HCT116 (cell line): ENCODE data around the gene RNF217. TPM values are rescaled to one million over a fixed set of nuclear protein-coding genes. Genes with fewer than 3 reads are reported as not detected.

Source experiments
- ATAC-seq: fragments of 200-7000 bp; cut with Tn5 transposase; 2 replicates; pipeline ENCODE4 v1.9.1; 2020; ENCODE audit warnings: mild to moderate bottlenecking, moderate library complexity
- BruUV-seq: library from RNA; stranded (reverse); fragments of 400-500 nt; replicated peaks from 2 replicates; lab custom pipeline; 2021; lab: Mats Ljungman, UMichigan
- CTCF ChIA-PET: fragments of 300-600 bp; sonication (Branson Sonifier 250); formaldehyde crosslinking; loops from one replicate; lab custom pipeline; 2021; ENCODE audit warnings: antibody characterized with exemption; lab: Charles Lee
- POLR2A ChIA-PET: fragments of 300-600, 350-600 bp; sonication (Branson Sonifier 250); formaldehyde crosslinking; loops from one replicate; lab custom pipeline; 2021; ENCODE audit warnings: antibody characterized with exemption; lab: Charles Lee
- RAD21 ChIA-PET, 2 experiments: fragments of 300-600 bp; sonication (Branson Sonifier 250); formaldehyde crosslinking; loops; one replicate each; lab custom pipeline; 2023; ENCODE audit warnings: low total read pairs in 2 of 2; ENCODE audit not compliant: uncharacterized antibody in 2 of 2, unreplicated experiment in 2 of 2, low non-redundant PET in 1 of 2; lab: Charles Lee
- DNase-seq: peaks from one replicate; pipeline ENCODE4 v3.0.0-alpha.2; 2010; ENCODE audit warnings: low read depth, low spot score
- H2AFZ ChIP-seq: fragments of 200-600 bp; shearing (Covaris generic), sonication (generic); 2 replicates; pipeline ENCODE4 v1.6.1; 2017; ENCODE audit warnings: low read depth, mixed run types, mixed read lengths, antibody characterized with exemption, low read length; ENCODE audit not compliant: poor library complexity, severe bottlenecking
- H3K27ac ChIP-seq: 2 replicates; pipeline ENCODE4 v1.5.1; 2012; ENCODE audit warnings: low read depth, low read length
- H3K27me3 ChIP-seq: fragments of 200-600 bp; sonication (generic); 2 replicates; pipeline ENCODE4 v1.6.1; 2016; ENCODE audit warnings: mixed run types, low read length, mixed read lengths; ENCODE audit not compliant: insufficient read depth
- H3K36me3 ChIP-seq, 2 experiments: fragments of 200-500 bp in 1 of 2; fragments of 200-600 bp in 1 of 2; sonication (Bioruptor generic) in 1 of 2; sonication (generic) in 1 of 2; 2 replicates each; pipeline versions ENCODE4 v1.5.1 to v1.6.1; 2014 to 2016; ENCODE audit warnings: low read length in 2 of 2, inconsistent platforms in 1 of 2, mixed read lengths in 1 of 2, mixed run types in 1 of 2; ENCODE audit not compliant: insufficient read depth in 2 of 2, control insufficient read depth in 1 of 2
- H3K4me1 ChIP-seq, 2 experiments: fragments of 200-600 bp in 1 of 2; sonication (generic) in 1 of 2; 2 replicates each; pipeline versions ENCODE4 v1.5.1 to v1.6.1; 2012 to 2017; ENCODE audit warnings: low read length in 2 of 2, inconsistent platforms in 1 of 2, mild to moderate bottlenecking in 1 of 2, mixed read lengths in 1 of 2, mixed run types in 1 of 2, moderate library complexity in 1 of 2; ENCODE audit not compliant: insufficient read depth in 2 of 2, control insufficient read depth in 1 of 2
- H3K4me2 ChIP-seq: fragments of 200-600 bp; sonication (generic); 2 replicates; pipeline ENCODE4 v1.6.1; 2017; ENCODE audit warnings: mixed run types, low read length, mixed read lengths
- H3K4me3 ChIP-seq, 2 experiments: fragments of 200-600 bp in 1 of 2; sonication (generic) in 1 of 2; replicated peaks in 1 of 2; 2 replicates each; pipeline ENCODE4 v1.5.1; 2011 to 2016; ENCODE audit warnings: low read length in 2 of 2, control low read depth in 1 of 2, low read depth in 1 of 2, mild to moderate bottlenecking in 1 of 2, mixed read lengths in 1 of 2, mixed run types in 1 of 2
- H3K79me2 ChIP-seq: fragments of 200-600 bp; sonication (generic); 2 replicates; pipeline ENCODE4 v1.6.1; 2017; ENCODE audit warnings: mild to moderate bottlenecking, mixed run types, low read length, moderate library complexity, mixed read lengths; ENCODE audit not compliant: insufficient read depth
- H3K9ac ChIP-seq: fragments of 200-600 bp; sonication (generic); 2 replicates; pipeline ENCODE4 v1.6.1; 2016; ENCODE audit warnings: low read length, mixed read lengths
- H3K9me2 ChIP-seq: fragments of 200-600 bp; sonication (generic), shearing (Covaris generic); 2 replicates; pipeline ENCODE4 v1.6.1; 2017; ENCODE audit warnings: mixed run types, mild to moderate bottlenecking, moderate library complexity; ENCODE audit not compliant: insufficient read depth
- H3K9me3 ChIP-seq, 2 experiments: fragments of 200-500 bp in 1 of 2; fragments of 200-600 bp in 1 of 2; sonication (Bioruptor generic) in 1 of 2; sonication (generic) in 1 of 2; 2 replicates each; pipeline ENCODE4 v1.6.1; 2014 to 2017; ENCODE audit warnings: low read length in 2 of 2, mixed read lengths in 2 of 2, inconsistent platforms in 1 of 2, low read depth in 1 of 2, mild to moderate bottlenecking in 1 of 2, mixed run types in 1 of 2, moderate library complexity in 1 of 2; ENCODE audit not compliant: control insufficient read depth in 1 of 2, insufficient read depth in 1 of 2
- H4K20me1 ChIP-seq: fragments of 200-600 bp; sonication (generic), shearing (Covaris generic); 2 replicates; pipeline ENCODE4 v1.6.1; 2017; ENCODE audit warnings: mixed run types, mild to moderate bottlenecking, moderate library complexity; ENCODE audit not compliant: insufficient read depth
- CEBPB ChIP-seq: IDR thresholded peaks from 2 replicates; pipeline ENCODE4 v1.6.1; 2012; ENCODE audit warnings: low read depth
- ELF1 ChIP-seq: IDR thresholded peaks from 2 replicates; pipeline ENCODE4 v1.6.1; 2012; ENCODE audit warnings: low read depth, borderline replicate concordance
- EZH2 ChIP-seq: fragments of 200-600 bp; sonication (generic); IDR thresholded peaks from 2 replicates; pipeline ENCODE4 v1.6.1; 2017; ENCODE audit warnings: antibody characterized with exemption, mixed run types
- EZH2phosphoT487 ChIP-seq: fragments of 200-600 bp; IDR thresholded peaks from 2 replicates; pipeline ENCODE4 v1.6.1; 2018; ENCODE audit warnings: antibody characterized with exemption, borderline replicate concordance
- FOSL1 ChIP-seq: IDR thresholded peaks from 2 replicates; pipeline ENCODE4 v1.6.1; 2012; ENCODE audit warnings: low read depth
- JUND ChIP-seq: IDR thresholded peaks from 2 replicates; pipeline ENCODE4 v1.6.1; 2012
- POLR2A ChIP-seq: IDR thresholded peaks from 2 replicates; pipeline ENCODE4 v1.7.0; 2011; ENCODE audit warnings: borderline replicate concordance; ENCODE audit not compliant: insufficient read depth, insufficient read length; ENCODE audit errors: extremely low read depth
- POLR2AphosphoS5 ChIP-seq: IDR thresholded peaks from 2 replicates; pipeline ENCODE4 v1.6.1; 2011; ENCODE audit warnings: mild to moderate bottlenecking, low read depth, low read length, moderate library complexity
- RAD21 ChIP-seq: IDR thresholded peaks from 2 replicates; pipeline ENCODE4 v1.6.1; 2012; ENCODE audit warnings: low read depth, mild to moderate bottlenecking
- SIN3A ChIP-seq: IDR thresholded peaks from 2 replicates; pipeline ENCODE4 v1.6.1; 2012; ENCODE audit warnings: low read depth
- SP1 ChIP-seq: IDR thresholded peaks from 2 replicates; pipeline ENCODE4 v1.6.1; 2012; ENCODE audit warnings: low read depth
- SRF ChIP-seq: IDR thresholded peaks from 2 replicates; pipeline ENCODE4 v1.6.1; 2012; ENCODE audit warnings: low read depth
- TCF7L2 ChIP-seq: IDR thresholded peaks from 2 replicates; pipeline ENCODE4 v1.7.0; 2011; ENCODE audit warnings: borderline replicate concordance, inconsistent platforms; ENCODE audit not compliant: insufficient read depth, insufficient read length; ENCODE audit errors: extremely low read depth
- YY1 ChIP-seq: IDR thresholded peaks from 2 replicates; pipeline ENCODE4 v1.6.1; 2011; ENCODE audit warnings: low read length, low read depth, moderate library complexity, mild to moderate bottlenecking; ENCODE audit not compliant: insufficient replicate concordance; ENCODE audit errors: extremely low read depth
- ZNF274 ChIP-seq: fragments of 200-500 bp; sonication (Bioruptor generic); IDR thresholded peaks from 2 replicates; pipeline ENCODE4 v1.6.1; 2014; ENCODE audit warnings: mild to moderate bottlenecking, low read depth, low read length, inconsistent platforms
- intact Hi-C: fragments of 100-400 bp; cut with micrococcal nuclease; formaldehyde crosslinking; loops from 2 replicates; pipeline ENCODE4 v1.10.0; 2022
- total RNA-seq: library from RNA; stranded (reverse); gene quantifications from one replicate; pipeline ENCODE4 v1.2.1, GENCODE V29; 2021; ENCODE audit not compliant: unreplicated experiment
- TF ChIP-seq, protein P1 (sequence below): IDR thresholded peaks from 2 replicates; pipeline ENCODE4 v1.6.1; 2011; ENCODE audit warnings: mild to moderate bottlenecking, low read length, moderate library complexity; ENCODE audit not compliant: insufficient replicate concordance; ENCODE audit errors: extremely low read depth
- TF ChIP-seq, protein P2 (sequence below): IDR thresholded peaks from 2 replicates; pipeline ENCODE4 v1.6.1; 2012
- TF ChIP-seq, protein P3 (sequence below), 3 experiments: fragments of 200-600 bp in 1 of 3; sonication (generic) in 1 of 3; IDR thresholded peaks in 2 of 3; conservative IDR thresholded peaks in 1 of 3; 2 replicates each; pipeline ENCODE4 v1.5.1; 2012 to 2017; ENCODE audit warnings: low read depth in 2 of 3, low read length in 2 of 3, antibody characterized with exemption in 1 of 3, borderline replicate concordance in 1 of 3, control low read depth in 1 of 3, mild to moderate bottlenecking in 1 of 3, mixed read lengths in 1 of 3, mixed run types in 1 of 3, moderate library complexity in 1 of 3; ENCODE audit not compliant: insufficient read depth in 1 of 3
- TF ChIP-seq, protein P4 (sequence below): IDR thresholded peaks from 2 replicates; pipeline ENCODE4 v1.6.1; 2012; ENCODE audit warnings: low read depth
- TF ChIP-seq, protein P5 (sequence below): IDR thresholded peaks from 2 replicates; pipeline ENCODE4 v1.6.1; 2012

RNF217 gene
- total RNA-seq, 1 experiment from 2014 or later = 20.4 TPM

DNA sequence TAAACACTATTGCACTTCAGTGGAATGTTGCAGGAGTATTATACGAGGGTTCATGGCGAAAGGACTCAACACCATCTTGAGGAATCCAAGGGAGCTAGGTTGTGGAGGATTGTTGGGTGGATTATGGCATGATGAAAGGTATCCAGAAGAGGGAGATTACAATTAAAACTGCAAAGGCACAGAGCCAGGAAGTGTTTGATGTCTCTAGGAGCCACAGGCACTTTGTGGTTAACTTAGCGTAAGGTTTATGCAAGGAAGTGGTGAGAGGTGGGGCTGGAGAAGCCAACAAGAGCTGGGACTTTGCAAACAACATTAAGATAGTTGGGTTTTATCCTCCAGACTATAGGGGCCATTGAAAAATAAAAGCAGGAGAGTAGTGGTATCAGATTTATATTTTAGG lies 104.7 kb downstream of the RNF217 start:
- intact Hi-C loops = no loop called here
- TF ChIP-seq RAD21 (no peak), ZNF274 (no peak), TCF7L2 (no peak), POLR2A (no peak), POLR2AphosphoS5 (no peak), YY1 (no peak), EZH2phosphoT487 (no peak), FOSL1 (no peak), SP1 (no peak), ELF1 (no peak), SRF (no peak), SIN3A (no peak), JUND (no peak), EZH2 (no peak), CEBPB (no peak)
- TF ChIP-seq, protein P1, sequence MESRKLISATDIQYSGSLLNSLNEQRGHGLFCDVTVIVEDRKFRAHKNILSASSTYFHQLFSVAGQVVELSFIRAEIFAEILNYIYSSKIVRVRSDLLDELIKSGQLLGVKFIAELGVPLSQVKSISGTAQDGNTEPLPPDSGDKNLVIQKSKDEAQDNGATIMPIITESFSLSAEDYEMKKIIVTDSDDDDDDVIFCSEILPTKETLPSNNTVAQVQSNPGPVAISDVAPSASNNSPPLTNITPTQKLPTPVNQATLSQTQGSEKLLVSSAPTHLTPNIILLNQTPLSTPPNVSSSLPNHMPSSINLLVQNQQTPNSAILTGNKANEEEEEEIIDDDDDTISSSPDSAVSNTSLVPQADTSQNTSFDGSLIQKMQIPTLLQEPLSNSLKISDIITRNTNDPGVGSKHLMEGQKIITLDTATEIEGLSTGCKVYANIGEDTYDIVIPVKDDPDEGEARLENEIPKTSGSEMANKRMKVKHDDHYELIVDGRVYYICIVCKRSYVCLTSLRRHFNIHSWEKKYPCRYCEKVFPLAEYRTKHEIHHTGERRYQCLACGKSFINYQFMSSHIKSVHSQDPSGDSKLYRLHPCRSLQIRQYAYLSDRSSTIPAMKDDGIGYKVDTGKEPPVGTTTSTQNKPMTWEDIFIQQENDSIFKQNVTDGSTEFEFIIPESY = no peak
- TF ChIP-seq, protein P2, sequence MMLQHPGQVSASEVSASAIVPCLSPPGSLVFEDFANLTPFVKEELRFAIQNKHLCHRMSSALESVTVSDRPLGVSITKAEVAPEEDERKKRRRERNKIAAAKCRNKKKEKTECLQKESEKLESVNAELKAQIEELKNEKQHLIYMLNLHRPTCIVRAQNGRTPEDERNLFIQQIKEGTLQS = no peak
- TF ChIP-seq, protein P3, sequence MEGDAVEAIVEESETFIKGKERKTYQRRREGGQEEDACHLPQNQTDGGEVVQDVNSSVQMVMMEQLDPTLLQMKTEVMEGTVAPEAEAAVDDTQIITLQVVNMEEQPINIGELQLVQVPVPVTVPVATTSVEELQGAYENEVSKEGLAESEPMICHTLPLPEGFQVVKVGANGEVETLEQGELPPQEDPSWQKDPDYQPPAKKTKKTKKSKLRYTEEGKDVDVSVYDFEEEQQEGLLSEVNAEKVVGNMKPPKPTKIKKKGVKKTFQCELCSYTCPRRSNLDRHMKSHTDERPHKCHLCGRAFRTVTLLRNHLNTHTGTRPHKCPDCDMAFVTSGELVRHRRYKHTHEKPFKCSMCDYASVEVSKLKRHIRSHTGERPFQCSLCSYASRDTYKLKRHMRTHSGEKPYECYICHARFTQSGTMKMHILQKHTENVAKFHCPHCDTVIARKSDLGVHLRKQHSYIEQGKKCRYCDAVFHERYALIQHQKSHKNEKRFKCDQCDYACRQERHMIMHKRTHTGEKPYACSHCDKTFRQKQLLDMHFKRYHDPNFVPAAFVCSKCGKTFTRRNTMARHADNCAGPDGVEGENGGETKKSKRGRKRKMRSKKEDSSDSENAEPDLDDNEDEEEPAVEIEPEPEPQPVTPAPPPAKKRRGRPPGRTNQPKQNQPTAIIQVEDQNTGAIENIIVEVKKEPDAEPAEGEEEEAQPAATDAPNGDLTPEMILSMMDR (IDR thresholded peaks at IDR 0.05 in 2 of 3, conservative IDR thresholded peaks at IDR 0.05 in 1 of 3; ENCODE audit: borderline replicate concordance in 1 of 3, insufficient read depth in 1 of 3, low read depth in 2 of 3, low read length in 2 of 3) = no peak
- TF ChIP-seq, protein P4, sequence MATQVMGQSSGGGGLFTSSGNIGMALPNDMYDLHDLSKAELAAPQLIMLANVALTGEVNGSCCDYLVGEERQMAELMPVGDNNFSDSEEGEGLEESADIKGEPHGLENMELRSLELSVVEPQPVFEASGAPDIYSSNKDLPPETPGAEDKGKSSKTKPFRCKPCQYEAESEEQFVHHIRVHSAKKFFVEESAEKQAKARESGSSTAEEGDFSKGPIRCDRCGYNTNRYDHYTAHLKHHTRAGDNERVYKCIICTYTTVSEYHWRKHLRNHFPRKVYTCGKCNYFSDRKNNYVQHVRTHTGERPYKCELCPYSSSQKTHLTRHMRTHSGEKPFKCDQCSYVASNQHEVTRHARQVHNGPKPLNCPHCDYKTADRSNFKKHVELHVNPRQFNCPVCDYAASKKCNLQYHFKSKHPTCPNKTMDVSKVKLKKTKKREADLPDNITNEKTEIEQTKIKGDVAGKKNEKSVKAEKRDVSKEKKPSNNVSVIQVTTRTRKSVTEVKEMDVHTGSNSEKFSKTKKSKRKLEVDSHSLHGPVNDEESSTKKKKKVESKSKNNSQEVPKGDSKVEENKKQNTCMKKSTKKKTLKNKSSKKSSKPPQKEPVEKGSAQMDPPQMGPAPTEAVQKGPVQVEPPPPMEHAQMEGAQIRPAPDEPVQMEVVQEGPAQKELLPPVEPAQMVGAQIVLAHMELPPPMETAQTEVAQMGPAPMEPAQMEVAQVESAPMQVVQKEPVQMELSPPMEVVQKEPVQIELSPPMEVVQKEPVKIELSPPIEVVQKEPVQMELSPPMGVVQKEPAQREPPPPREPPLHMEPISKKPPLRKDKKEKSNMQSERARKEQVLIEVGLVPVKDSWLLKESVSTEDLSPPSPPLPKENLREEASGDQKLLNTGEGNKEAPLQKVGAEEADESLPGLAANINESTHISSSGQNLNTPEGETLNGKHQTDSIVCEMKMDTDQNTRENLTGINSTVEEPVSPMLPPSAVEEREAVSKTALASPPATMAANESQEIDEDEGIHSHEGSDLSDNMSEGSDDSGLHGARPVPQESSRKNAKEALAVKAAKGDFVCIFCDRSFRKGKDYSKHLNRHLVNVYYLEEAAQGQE = no peak
- TF ChIP-seq, protein P5, sequence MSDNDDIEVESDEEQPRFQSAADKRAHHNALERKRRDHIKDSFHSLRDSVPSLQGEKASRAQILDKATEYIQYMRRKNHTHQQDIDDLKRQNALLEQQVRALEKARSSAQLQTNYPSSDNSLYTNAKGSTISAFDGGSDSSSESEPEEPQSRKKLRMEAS = no peak
- Histone ChIP-seq H3K79me2 (no peaks in the 10 kb centered on the region), H3K9me3 (no peaks in the 10 kb centered on the region), H3K27me3 (no peaks in the 10 kb centered on the region), H3K9me2 (no peaks in the 10 kb centered on the region), H3K4me1 (peaks cover 8 to 9% of the 10 kb centered on the region in 2 experiments; a peak in 2 of 4 replicates), H3K4me3 (no peak overlapping the region), H3K9ac (no peak overlapping the region), H3K27ac (no peak overlapping the region), H3K36me3 (no peaks in the 10 kb centered on the region), H3K4me2 (peak overlapping the region; percentile 23; the same call in 1 of the 2 replicates), H4K20me1 (no peaks in the 10 kb centered on the region), H2AFZ (no peak overlapping the region)
- no TSS peak for BruUV-seq
- ChIA-PET CTCF (no interaction called here), POLR2A (no interaction called here), RAD21 (no interaction called here)
- ATAC-seq (peak; percentile 47), DNase-seq (peak; percentile 12)
